Mesenchymal stem cell (in vitro differentiated cells and primary cell): Measurements from ENCODE around the gene FLNA.
"Not testable (repeated sequence)": the region's sequence is repeated elsewhere in the genome, so short reads cannot be mapped to it uniquely, and the experiment has no call there.

ENCODE experiments used
- DNase-seq: peaks from one replicate; pipeline ENCODE4 v3.0.0-alpha.2; 2013
- H2AFZ ChIP-seq: one replicate; pipeline ENCODE4 v1.6.1; 2013; ENCODE audit warnings: low read depth, mild to moderate bottlenecking, control low read depth, inconsistent platforms, low read length, moderate library complexity
- H2AK5ac ChIP-seq: 2 replicates; pipeline ENCODE4 v1.6.1; 2013; ENCODE audit warnings: low read length, moderate library complexity, mild to moderate bottlenecking, inconsistent platforms; ENCODE audit not compliant: severe bottlenecking
- H2BK120ac ChIP-seq: one replicate; pipeline ENCODE4 v1.6.1; 2013; ENCODE audit warnings: low read depth, mild to moderate bottlenecking, inconsistent platforms, low read length, moderate library complexity
- H2BK12ac ChIP-seq, 2 experiments: one replicate each; pipeline ENCODE4 v1.6.1; 2013; ENCODE audit warnings: inconsistent platforms in 2 of 2, low read length in 2 of 2, mild to moderate bottlenecking in 2 of 2, moderate library complexity in 2 of 2, control low read depth in 1 of 2
- H2BK15ac ChIP-seq: one replicate; pipeline ENCODE4 v1.6.1; 2013; ENCODE audit warnings: mild to moderate bottlenecking, low read depth, inconsistent platforms; ENCODE audit not compliant: poor library complexity, severe bottlenecking
- H2BK5ac ChIP-seq: 2 replicates; pipeline ENCODE4 v1.6.1; 2013; ENCODE audit warnings: low read depth, mild to moderate bottlenecking, low read length, control low read depth, inconsistent platforms; ENCODE audit not compliant: poor library complexity, severe bottlenecking
- H3K14ac ChIP-seq, 2 experiments: one replicate each; pipeline ENCODE4 v1.6.1; 2013; ENCODE audit warnings: inconsistent platforms in 2 of 2, low read length in 2 of 2, control low read depth in 1 of 2, mild to moderate bottlenecking in 1 of 2, moderate library complexity in 1 of 2
- H3K18ac ChIP-seq, 2 experiments: one replicate each; pipeline ENCODE4 v1.6.1; 2013; ENCODE audit warnings: inconsistent platforms in 2 of 2, low read length in 2 of 2, control low read depth in 1 of 2, low read depth in 1 of 2, mild to moderate bottlenecking in 1 of 2
- H3K23ac ChIP-seq, 2 experiments: one replicate each; pipeline ENCODE4 v1.6.1; 2013; ENCODE audit warnings: inconsistent platforms in 2 of 2, low read length in 2 of 2, mild to moderate bottlenecking in 2 of 2, moderate library complexity in 2 of 2, control low read depth in 1 of 2
- H3K27ac ChIP-seq: 2 replicates; pipeline ENCODE4 v1.5.1; 2013; ENCODE audit warnings: mild to moderate bottlenecking, moderate library complexity, low read length, control low read depth, inconsistent platforms; ENCODE audit not compliant: poor library complexity, severe bottlenecking
- H3K27me3 ChIP-seq, 2 experiments: 2 replicates each; pipeline versions ENCODE4 v1.6.1 to v1.7.0; 2013; ENCODE audit warnings: low read length in 2 of 2, mild to moderate bottlenecking in 2 of 2, moderate library complexity in 2 of 2, control low read depth in 1 of 2, inconsistent platforms in 1 of 2; ENCODE audit not compliant: control insufficient read depth in 1 of 2, insufficient read depth in 1 of 2
- H3K36me3 ChIP-seq, 2 experiments: 2 replicates each; pipeline versions ENCODE4 v1.6.1 to v1.7.0; 2013; ENCODE audit warnings: low read length in 2 of 2, control low read depth in 1 of 2, inconsistent platforms in 1 of 2, low read depth in 1 of 2, mild to moderate bottlenecking in 1 of 2; ENCODE audit not compliant: insufficient read depth in 2 of 2, control insufficient read depth in 1 of 2
- H3K4ac ChIP-seq, 2 experiments: one replicate each; pipeline ENCODE4 v1.6.1; 2013; ENCODE audit warnings: inconsistent platforms in 2 of 2, low read length in 2 of 2, mild to moderate bottlenecking in 2 of 2, moderate library complexity in 2 of 2, control low read depth in 1 of 2, low read depth in 1 of 2
- H3K4me1 ChIP-seq: 2 replicates; pipeline ENCODE4 v1.6.1; 2013; ENCODE audit warnings: low read depth, low read length, control low read depth; ENCODE audit not compliant: control insufficient read depth, insufficient read depth
- H3K4me2 ChIP-seq: 2 replicates; pipeline ENCODE4 v1.6.1; 2013; ENCODE audit warnings: low read length, mild to moderate bottlenecking, inconsistent platforms; ENCODE audit not compliant: poor library complexity, severe bottlenecking
- H3K4me3 ChIP-seq, 2 experiments: 2 replicates each; pipeline versions ENCODE4 v1.5.1 to v1.7.0; 2013; ENCODE audit warnings: low read length in 2 of 2, mild to moderate bottlenecking in 2 of 2, control low read depth in 1 of 2, low read depth in 1 of 2; ENCODE audit not compliant: insufficient read depth in 1 of 2
- H3K79me1 ChIP-seq: replicated peaks from 2 replicates; pipeline ENCODE4 v1.6.1; 2013; ENCODE audit warnings: mild to moderate bottlenecking, control low read depth, low read length, inconsistent platforms; ENCODE audit not compliant: poor library complexity, severe bottlenecking
- H3K9ac ChIP-seq: 2 replicates; pipeline ENCODE4 v1.7.0; 2013; ENCODE audit warnings: mild to moderate bottlenecking, low read length, moderate library complexity
- H3K9me3 ChIP-seq: 2 replicates; pipeline ENCODE4 v1.7.0; 2013; ENCODE audit warnings: mild to moderate bottlenecking, low read length; ENCODE audit not compliant: control insufficient read depth
- H4K8ac ChIP-seq: one replicate; pipeline ENCODE4 v1.6.1; 2013; ENCODE audit warnings: inconsistent platforms, mild to moderate bottlenecking, low read length, moderate library complexity
- H4K91ac ChIP-seq: one replicate; pipeline ENCODE4 v1.6.1; 2013; ENCODE audit warnings: mild to moderate bottlenecking, low read length, inconsistent platforms
- WGBS: methylation state at CpG from one replicate; pipeline ENCODE4 v1.1.7; 2013; ENCODE audit warnings: mixed read lengths; 5-methylcytosine and 5-hydroxymethylcytosine counted together

Gene FLNA

GRCh38 chrX:154397888-154398667 lies 23.6 kb upstream of the FLNA start, which contains the start of gene RPL10:
RPL10 (plus strand) TSS chrX:154398377; CDS start chrX:154398520, 143 bp downstream.
- H3K79me1 ChIP-seq: no peaks in the 10 kb centered on the region
- no peak within 1 kb of the TSS for H2AFZ ChIP-seq
- peak within 1 kb of the TSS in 1 of 2 experiments; percentile 60 for H3K23ac ChIP-seq
- peak within 1 kb of the TSS; percentile 68 to 84 for H3K4me3 ChIP-seq
- peak within 1 kb of the TSS; percentile 93 to 94 for H3K18ac ChIP-seq
- H3K4me1 ChIP-seq: peaks cover 8% of the 10 kb centered on the region
- peak within 1 kb of the TSS; percentile 99 for H2BK120ac ChIP-seq
- H3K4ac ChIP-seq: peak within 1 kb of the TSS; percentile 89 to 91
- peak within 1 kb of the TSS in 1 of 2 experiments; percentile 84 for H2BK12ac ChIP-seq
- H3K27me3 ChIP-seq: no peaks in the 10 kb centered on the region
- peak within 1 kb of the TSS; percentile 93 for H4K91ac ChIP-seq
- H2BK5ac ChIP-seq: peak within 1 kb of the TSS; percentile 87
- WGBS: under 1% methylated on average over 68 of the region's 69 CpGs
- peak within 1 kb of the TSS; percentile 78 for H2AK5ac ChIP-seq
- peak within 1 kb of the TSS; percentile 57 to 81 for H3K14ac ChIP-seq
- H4K8ac ChIP-seq: peak within 1 kb of the TSS; percentile 98
- peak within 1 kb of the TSS; percentile 99 for H3K27ac ChIP-seq
- peak within 1 kb of the TSS; percentile 99 for H3K9ac ChIP-seq
- H3K4me2 ChIP-seq: peak within 1 kb of the TSS; percentile 68
- peaks cover 8% of the 10 kb centered on the region for H3K9me3 ChIP-seq
- peaks cover 29 to 32% of the 10 kb centered on the region in 2 experiments for H3K36me3 ChIP-seq
- H2BK15ac ChIP-seq: peak within 1 kb of the TSS; percentile 83
- DNase-seq: peak; percentile 97

GRCh38 chrX:154396973-154397887 lies 22.8 kb upstream of the FLNA start:
- Histone ChIP-seq H3K9me3 (peaks cover 8% of the 10 kb centered on the region), H3K36me3 (peaks cover 21 to 32% of the 10 kb centered on the region in 2 experiments), H3K4ac (peak overlapping the region; percentile 89 to 91), H2AFZ (no peak overlapping the region), H2BK15ac (peak overlapping the region; percentile 83), H3K4me3 (peak overlapping the region; percentile 55 to 84), H3K9ac (peak overlapping the region; percentile 99), H3K79me1 (no peaks in the 10 kb centered on the region), H2BK120ac (peak overlapping the region; percentile 99), H3K14ac (peak overlapping the region; percentile 57 to 65), H3K27me3 (no peaks in the 10 kb centered on the region), H2BK5ac (no peak overlapping the region), H2AK5ac (peak overlapping the region; percentile 78), H3K4me2 (peak overlapping the region; percentile 68), H4K8ac (peak overlapping the region; percentile 98), H3K4me1 (peaks cover 8% of the 10 kb centered on the region), H3K23ac (peak overlapping the region in 1 of 2 experiments; percentile 60), H3K27ac (peak overlapping the region; percentile 99), H4K91ac (peak overlapping the region; percentile 93), H2BK12ac (peak overlapping the region in 1 of 2 experiments; percentile 84), H3K18ac (peak overlapping the region; percentile 93 to 94)
- WGBS: 9% methylated on average over 40 of the region's 53 CpGs
- DNase-seq: peak; percentile 79

GRCh38 chrX:154396363-154396762 lies 21.9 kb upstream of the FLNA start:
- H2BK15ac ChIP-seq, H2BK120ac ChIP-seq, H3K27me3 ChIP-seq, H2AFZ ChIP-seq, H2BK5ac ChIP-seq, H2AK5ac ChIP-seq, H3K14ac ChIP-seq, H3K4me2 ChIP-seq, H3K4me3 ChIP-seq, H4K8ac ChIP-seq, H3K4me1 ChIP-seq, DNase-seq, H3K4ac ChIP-seq, H3K79me1 ChIP-seq, H2BK12ac ChIP-seq, H3K23ac ChIP-seq, H3K18ac ChIP-seq, H4K91ac ChIP-seq, H3K9me3 ChIP-seq, H3K9ac ChIP-seq, H3K27ac ChIP-seq: not testable (repeated sequence)
- H3K36me3 ChIP-seq: peaks cover 19 to 25% of the 10 kb centered on the region in 2 experiments
- WGBS: 99% methylated on average over 10 of the region's 17 CpGs
